HEK293 (cell line): ENCODE data around the gene MMP14.

ENCODE experiments used
- FEZF1 ChIP-seq: fragments of 450-650 bp; formaldehyde crosslinking; IDR thresholded peaks from 2 replicates; pipeline ENCODE4 v1.5.1; 2016; ENCODE audit warnings: missing biosample characterization, missing genetic modification characterization
- GLIS1 ChIP-seq: fragments of 450-650 bp; formaldehyde crosslinking; IDR thresholded peaks from 2 replicates; pipeline ENCODE4 v1.5.1; 2016; ENCODE audit warnings: missing biosample characterization, missing genetic modification characterization
- KLF8 ChIP-seq: fragments of 450-650 bp; formaldehyde crosslinking; IDR thresholded peaks from 2 replicates; pipeline ENCODE4 v1.5.1; 2016; ENCODE audit warnings: missing biosample characterization, missing genetic modification characterization
- OSR2 ChIP-seq: fragments of 450-650 bp; formaldehyde crosslinking; IDR thresholded peaks from 2 replicates; pipeline ENCODE4 v1.5.1; 2016; ENCODE audit warnings: missing biosample characterization, missing genetic modification characterization
- REPIN1 ChIP-seq: fragments of 450-650 bp; formaldehyde crosslinking; IDR thresholded peaks from 2 replicates; pipeline ENCODE4 v1.5.1; 2017; ENCODE audit warnings: missing biosample characterization, missing genetic modification characterization, low read depth
- SETDB1 ChIP-seq: IDR thresholded peaks from one replicate; pipeline ENCODE4 v1.6.1; 2017; ENCODE audit warnings: mild to moderate bottlenecking, low read length, moderate library complexity, mixed read lengths; ENCODE audit not compliant: insufficient read length
- TSHZ1 ChIP-seq: fragments of 450-650 bp; formaldehyde crosslinking; IDR thresholded peaks from 2 replicates; pipeline ENCODE4 v1.5.1; 2016; ENCODE audit warnings: missing biosample characterization, missing genetic modification characterization, borderline replicate concordance
- ZBTB44 ChIP-seq: fragments of 450-650 bp; IDR thresholded peaks from 2 replicates; pipeline ENCODE4 v1.5.1; 2018; ENCODE audit warnings: missing biosample characterization, mild to moderate bottlenecking, missing genetic modification characterization
- ZNF138 ChIP-seq: fragments of 450-650 bp; formaldehyde crosslinking; IDR thresholded peaks from 2 replicates; pipeline ENCODE4 v1.5.1; 2016; ENCODE audit warnings: missing biosample characterization, missing genetic modification characterization, borderline replicate concordance
- ZNF146 ChIP-seq: fragments of 450-650 bp; formaldehyde crosslinking; IDR thresholded peaks from 2 replicates; pipeline ENCODE4 v1.5.1; 2016; ENCODE audit warnings: missing biosample characterization, missing genetic modification characterization
- ZNF169 ChIP-seq: fragments of 450-650 bp; formaldehyde crosslinking; IDR thresholded peaks from 2 replicates; pipeline ENCODE4 v1.5.1; 2016; ENCODE audit warnings: missing biosample characterization, missing genetic modification characterization
- ZNF175 ChIP-seq: fragments of 450-650 bp; formaldehyde crosslinking; IDR thresholded peaks from 2 replicates; pipeline ENCODE4 v1.5.1; 2016; ENCODE audit warnings: missing biosample characterization, missing genetic modification characterization
- ZNF18 ChIP-seq: fragments of 450-650 bp; formaldehyde crosslinking; IDR thresholded peaks from 2 replicates; pipeline ENCODE4 v1.5.1; 2016; ENCODE audit warnings: missing biosample characterization, missing genetic modification characterization
- ZNF202 ChIP-seq: fragments of 450-650 bp; formaldehyde crosslinking; IDR thresholded peaks from 2 replicates; pipeline ENCODE4 v1.5.1; 2016; ENCODE audit warnings: missing biosample characterization, missing genetic modification characterization, borderline replicate concordance
- ZNF214 ChIP-seq: fragments of 450-650 bp; formaldehyde crosslinking; IDR thresholded peaks from 2 replicates; pipeline ENCODE4 v1.5.1; 2017; ENCODE audit warnings: missing biosample characterization, mild to moderate bottlenecking, missing genetic modification characterization, borderline replicate concordance
- ZNF239 ChIP-seq: fragments of 450-650 bp; formaldehyde crosslinking; IDR thresholded peaks from 2 replicates; pipeline ENCODE4 v1.5.1; 2016; ENCODE audit warnings: missing biosample characterization, missing genetic modification characterization
- ZNF266 ChIP-seq: fragments of 450-650 bp; formaldehyde crosslinking; IDR thresholded peaks from 2 replicates; pipeline ENCODE4 v1.5.1; 2016; ENCODE audit warnings: missing biosample characterization, missing genetic modification characterization, low read depth
- ZNF302 ChIP-seq: fragments of 450-650 bp; formaldehyde crosslinking; IDR thresholded peaks from 2 replicates; pipeline ENCODE4 v1.5.1; 2016; ENCODE audit warnings: missing biosample characterization, missing genetic modification characterization, low read depth
- ZNF324 ChIP-seq: fragments of 450-650 bp; formaldehyde crosslinking; IDR thresholded peaks from 2 replicates; pipeline ENCODE4 v1.5.1; 2016; ENCODE audit warnings: missing biosample characterization, missing genetic modification characterization
- ZNF341 ChIP-seq: fragments of 450-650 bp; formaldehyde crosslinking; IDR thresholded peaks from 2 replicates; pipeline ENCODE4; 2016; ENCODE audit warnings: low read depth, missing biosample characterization, missing genetic modification characterization
- ZNF350 ChIP-seq: fragments of 450-650 bp; formaldehyde crosslinking; IDR thresholded peaks from 2 replicates; pipeline ENCODE4 v1.5.0; 2017; ENCODE audit warnings: missing biosample characterization, mild to moderate bottlenecking, missing genetic modification characterization
- ZNF416 ChIP-seq: fragments of 450-650 bp; formaldehyde crosslinking; IDR thresholded peaks from 2 replicates; pipeline ENCODE4 v1.5.1; 2016; ENCODE audit warnings: missing biosample characterization, missing genetic modification characterization
- ZNF426 ChIP-seq: fragments of 450-650 bp; formaldehyde crosslinking; IDR thresholded peaks from 2 replicates; pipeline ENCODE4 v1.5.1; 2017; ENCODE audit warnings: missing biosample characterization, missing genetic modification characterization, mild to moderate bottlenecking, inconsistent platforms, moderate library complexity
- ZNF514 ChIP-seq: fragments of 450-650 bp; formaldehyde crosslinking; IDR thresholded peaks from 2 replicates; pipeline ENCODE4 v1.5.1; 2016; ENCODE audit warnings: missing biosample characterization, missing genetic modification characterization
- ZNF529 ChIP-seq: fragments of 450-650 bp; formaldehyde crosslinking; IDR thresholded peaks from 2 replicates; pipeline ENCODE4 v1.5.1; 2017; ENCODE audit warnings: missing genetic modification characterization, missing biosample characterization; ENCODE audit not compliant: insufficient replicate concordance
- ZNF561 ChIP-seq: fragments of 450-650 bp; IDR thresholded peaks from 2 replicates; pipeline ENCODE4 v1.5.1; 2018; ENCODE audit warnings: missing biosample characterization, missing genetic modification characterization, borderline replicate concordance
- ZNF596 ChIP-seq: fragments of 450-650 bp; IDR thresholded peaks from 2 replicates; pipeline ENCODE4 v1.5.0; 2018; ENCODE audit warnings: missing biosample characterization, mild to moderate bottlenecking, missing genetic modification characterization, moderate library complexity
- ZNF623 ChIP-seq: fragments of 450-650 bp; formaldehyde crosslinking; IDR thresholded peaks from 2 replicates; pipeline ENCODE4 v1.5.1; 2016; ENCODE audit warnings: missing biosample characterization, missing genetic modification characterization
- ZNF626 ChIP-seq: fragments of 450-650 bp; sonication (Bioruptor Pico); formaldehyde crosslinking; IDR thresholded peaks from 2 replicates; pipeline ENCODE4 v1.5.1; 2018; ENCODE audit warnings: missing biosample characterization, missing genetic modification characterization, inconsistent platforms
- ZNF707 ChIP-seq: fragments of 450-650 bp; formaldehyde crosslinking; IDR thresholded peaks from 2 replicates; pipeline ENCODE4 v1.5.1; 2016; ENCODE audit warnings: missing biosample characterization, missing genetic modification characterization
- ZNF76 ChIP-seq: fragments of 450-650 bp; formaldehyde crosslinking; IDR thresholded peaks from 2 replicates; pipeline ENCODE4; 2016; ENCODE audit warnings: low read depth, missing biosample characterization, missing genetic modification characterization, borderline replicate concordance
- ZNF785 ChIP-seq: fragments of 450-650 bp; formaldehyde crosslinking; IDR thresholded peaks from 2 replicates; pipeline ENCODE4 v1.5.1; 2016; ENCODE audit warnings: missing biosample characterization, missing genetic modification characterization
- ZNF791 ChIP-seq: fragments of 450-650 bp; formaldehyde crosslinking; IDR thresholded peaks from 2 replicates; pipeline ENCODE4 v1.5.1; 2016; ENCODE audit warnings: missing biosample characterization, missing genetic modification characterization
- ZSCAN4 ChIP-seq: fragments of 450-650 bp; formaldehyde crosslinking; IDR thresholded peaks from 2 replicates; pipeline ENCODE4 v1.5.1; 2017; ENCODE audit warnings: missing biosample characterization, missing genetic modification characterization

Gene MMP14

GRCh38 chr14:22871224-22872032 is 35.0 kb downstream of the MMP14 start, which contains the start of gene LRP10 (continued):
- TF ChIP-seq REPIN1 (tag by site-specific recombination) (no peak), ZNF626 (tag by site-specific recombination) (no peak), ZNF529 (tag by site-specific recombination) (no peak), ZBTB44 (tag by site-specific recombination) (no peak), ZNF514 (tag by site-specific recombination) (no peak), ZNF266 (tag by site-specific recombination) (no peak), ZNF146 (tag by site-specific recombination) (no peak), ZNF341 (tag by site-specific recombination) (peak; percentile 46), ZNF707 (tag by site-specific recombination) (no peak), ZNF324 (no peak; the same call in 1 of the 2 replicates), KLF8 (peak; percentile 98), ZNF76 (tag by site-specific recombination) (no peak), ZNF623 (tag by site-specific recombination) (no peak), SETDB1 (no peak), ZSCAN4 (tag by site-specific recombination) (no peak), ZNF138 (tag by site-specific recombination) (no peak), ZNF202 (tag by site-specific recombination) (no peak), GLIS1 (tag by site-specific recombination) (peak; percentile 77), ZNF596 (tag by site-specific recombination) (no peak), ZNF214 (no peak), ZNF169 (tag by site-specific recombination) (no peak), ZNF350 (tag by site-specific recombination) (peak; percentile 95), FEZF1 (tag by site-specific recombination) (no peak), ZNF18 (no peak), TSHZ1 (no peak), ZNF426 (no peak), ZNF785 (tag by site-specific recombination) (no peak), ZNF239 (no peak), ZNF561 (tag by site-specific recombination) (peak; percentile 81; the same call in 1 of the 2 replicates), OSR2 (tag by site-specific recombination) (peak; percentile 59), ZNF175 (tag by site-specific recombination) (no peak), ZNF791 (tag by site-specific recombination) (no peak), ZNF302 (tag by site-specific recombination) (no peak), ZNF416 (no peak)
